A172 (cell line): ENCODE results near the gene ADAM12. TPM values are rescaled to one million over a fixed set of nuclear protein-coding genes. Genes with fewer than 3 reads are reported as not detected.
"Not testable (repeated sequence)": the region's sequence is repeated elsewhere in the genome, so short reads cannot be mapped to it uniquely, and the experiment has no call there.

Source experiments
- DNase-seq: peaks from one replicate; pipeline ENCODE4 v3.0.0-alpha.2; 2015; ENCODE audit warnings: low spot score
- total RNA-seq: library from RNA; depleted of rRNA; stranded (reverse); fragments of >200 nt; shearing (Covaris generic); gene quantifications from 2 replicates; pipeline ENCODE4 v1.2.3, GENCODE V29; 2014

The ADAM12 gene
- total RNA-seq, 1 experiment from 2014 or later = 8.1 TPM

DNA sequence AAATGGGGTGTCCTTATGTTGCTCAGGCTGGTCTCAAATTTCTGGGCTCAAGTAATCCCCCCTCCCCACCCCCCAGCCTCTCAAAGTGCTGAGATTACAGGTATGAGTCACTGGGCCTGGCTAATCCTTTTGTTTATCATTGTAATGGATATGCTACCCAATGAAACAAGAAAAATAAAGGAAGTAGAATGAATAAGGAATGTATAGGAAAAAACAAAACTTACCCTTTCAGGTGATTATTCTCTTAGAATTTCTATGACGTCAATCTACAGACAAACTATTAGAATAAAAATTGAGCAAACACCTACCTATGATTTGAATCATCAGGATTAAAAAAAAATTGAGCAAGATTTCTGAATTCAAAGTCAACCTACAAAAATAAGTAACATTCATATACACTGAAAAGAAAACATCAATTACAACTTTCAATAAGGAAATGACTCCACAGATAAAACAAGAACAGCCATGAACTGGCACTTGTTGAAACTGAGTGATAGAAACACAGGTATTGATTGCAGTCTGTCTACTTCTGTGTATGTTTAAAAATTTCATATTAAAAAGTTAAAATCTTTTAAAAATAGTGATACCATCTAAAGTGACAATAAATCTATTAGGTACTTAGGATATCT, 12.2 kb downstream of the ADAM12 start:
- peak; percentile 23 for DNase-seq

DNA sequence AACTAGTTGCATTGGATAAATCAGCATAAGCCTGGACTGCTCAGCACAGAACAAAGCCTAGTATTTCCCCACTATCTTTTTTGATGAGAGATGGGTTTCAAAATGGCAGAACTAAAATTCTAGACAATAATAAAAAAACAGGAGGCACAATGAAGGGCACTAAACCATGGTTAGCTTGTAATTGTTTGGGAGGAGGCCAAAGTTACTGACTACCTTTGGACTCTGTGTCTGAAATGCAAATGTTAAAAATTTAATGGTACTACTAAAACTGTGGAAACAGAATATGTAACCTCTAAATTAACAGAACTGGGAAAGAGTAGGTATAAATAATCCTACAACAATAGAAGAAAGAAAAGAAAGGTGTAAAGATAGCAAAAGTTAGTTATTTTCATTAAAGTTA, 13.0 kb downstream of the ADAM12 start:
- no peak for DNase-seq

DNA sequence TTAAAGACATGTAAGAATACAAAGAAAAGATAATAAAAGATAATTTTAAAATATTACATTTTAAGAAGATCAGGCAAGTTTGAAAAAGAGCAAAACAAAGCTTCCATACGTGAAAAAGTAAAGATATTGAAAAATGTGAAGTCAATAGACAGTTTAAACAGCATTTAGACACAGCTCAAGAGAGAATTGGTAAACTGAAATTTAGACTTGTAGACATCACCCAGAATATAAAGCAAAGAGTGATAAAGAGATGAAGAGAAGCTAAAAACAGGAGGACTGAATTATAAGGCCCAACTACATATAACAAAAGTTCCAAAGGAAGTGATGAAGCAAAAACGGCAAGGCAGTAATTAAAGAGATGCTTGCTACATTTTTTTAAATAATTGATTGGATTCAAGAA, 13.8 kb downstream of the ADAM12 start:
- DNase-seq = no peak

GRCh38 chr10:126373972-126374371, 14.3 kb downstream of the ADAM12 start:
- peak; percentile 27 for DNase-seq

- DNase-seq = no peak
Observed at GRCh38 chr10:126373147-126373546, 15.1 kb downstream of the ADAM12 start.

GRCh38 chr10:126372396-126372795, 15.9 kb downstream of the ADAM12 start:
- DNase-seq = no peak

GRCh38 chr10:126369125-126369710, 19.1 kb downstream of the ADAM12 start:
- DNase-seq = no peak

DNA sequence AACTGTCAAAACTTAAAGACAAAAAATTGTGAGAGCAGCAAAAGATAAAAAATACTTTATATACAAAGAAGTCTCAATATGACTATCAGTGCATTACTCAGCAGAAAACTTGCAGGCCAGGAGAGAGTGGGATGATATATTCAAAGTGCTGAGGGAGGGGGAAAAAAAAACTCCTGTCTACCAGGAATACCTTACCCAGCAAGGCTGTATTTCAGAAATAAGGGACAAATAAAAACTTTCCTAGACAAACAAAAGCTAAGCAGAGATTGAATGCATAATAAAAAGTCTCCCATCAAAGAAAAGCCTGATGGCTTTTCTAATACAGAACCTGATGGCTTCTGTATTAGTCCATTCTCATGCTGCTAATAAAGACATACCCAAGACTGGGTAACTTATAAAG, 31.1 kb downstream of the ADAM12 start:
- no peak for DNase-seq

- no peak for DNase-seq
Observed at GRCh38 chr10:126353666-126354065, 34.6 kb downstream of the ADAM12 start.

DNA sequence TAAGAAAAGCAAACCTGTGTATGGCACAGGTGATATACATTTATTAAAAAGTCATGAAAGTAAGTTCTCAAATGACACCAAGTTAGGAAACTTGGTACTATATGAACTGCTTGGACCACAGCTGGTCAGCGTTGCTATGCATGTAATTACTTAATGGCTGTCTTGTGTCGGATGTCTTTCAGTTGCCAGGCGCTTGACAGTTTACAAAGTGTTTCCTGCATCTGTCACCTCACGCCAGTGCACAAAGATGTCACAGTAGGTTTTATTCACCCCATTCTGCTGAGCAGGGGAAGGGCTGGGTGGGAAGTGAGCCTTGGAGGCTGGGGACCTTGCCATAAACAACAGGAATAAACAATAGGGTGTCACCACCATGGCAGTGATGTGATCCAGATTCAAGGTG, 35.8 kb downstream of the ADAM12 start:
- DNase-seq = no peak

DNA sequence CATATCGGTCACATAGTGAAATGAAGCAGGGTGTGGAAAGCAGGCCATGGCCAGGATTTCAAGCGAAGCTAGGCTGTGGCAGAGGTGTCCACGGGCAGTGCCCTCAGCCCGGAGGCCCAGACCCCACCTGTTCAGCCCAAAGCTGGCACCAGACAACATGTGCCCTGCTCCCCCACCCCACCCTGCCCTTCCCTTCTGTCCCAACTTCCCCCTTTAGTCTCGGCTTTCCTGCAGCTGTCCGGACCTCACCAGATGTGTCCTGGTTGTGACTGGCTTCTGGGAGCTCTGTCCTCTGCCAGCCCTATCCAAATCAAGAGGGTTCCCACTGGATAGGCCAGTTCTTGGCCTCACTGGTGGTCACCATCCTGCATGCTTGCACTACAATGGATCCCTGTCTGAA, 37.3 kb downstream of the ADAM12 start:
- no peak for DNase-seq

DNA sequence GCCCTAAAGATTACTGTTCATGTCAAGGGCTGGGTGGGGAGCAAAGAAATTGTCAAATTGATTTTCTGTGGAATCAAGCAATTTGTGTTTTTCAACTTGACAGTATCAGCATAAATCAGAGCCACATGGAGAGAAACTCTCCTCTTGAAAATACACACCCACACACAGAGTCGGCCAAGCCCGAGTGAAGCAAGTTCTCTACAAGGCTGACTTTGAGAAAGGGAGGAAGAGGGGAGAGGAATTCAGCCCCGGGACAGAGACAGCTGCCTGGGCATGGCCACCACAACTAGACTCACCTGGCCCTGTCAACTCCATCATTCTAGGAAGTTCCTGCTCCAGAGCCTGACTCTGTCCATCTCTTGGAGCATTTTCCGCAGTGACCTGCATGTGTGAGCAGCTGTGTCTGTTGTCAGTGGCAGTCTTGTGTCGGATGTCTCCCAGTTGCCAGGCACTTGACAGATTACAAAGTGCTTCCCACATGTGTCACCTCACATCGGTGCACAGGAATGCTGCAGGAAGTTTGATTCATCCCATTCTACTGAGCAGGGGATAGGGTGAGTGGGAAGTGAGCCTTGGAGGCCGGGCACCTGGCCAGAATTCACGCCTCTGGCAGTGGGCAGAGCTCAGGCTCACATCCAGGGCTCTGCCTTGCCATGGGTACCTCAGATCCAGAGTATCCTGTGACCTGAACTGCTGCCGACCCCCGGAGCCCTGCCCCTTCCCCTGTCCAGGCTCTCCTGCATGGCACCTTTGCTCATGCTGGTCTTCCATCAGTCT, 37.9 kb downstream of the ADAM12 start:
- peak; percentile 94 for DNase-seq

DNA sequence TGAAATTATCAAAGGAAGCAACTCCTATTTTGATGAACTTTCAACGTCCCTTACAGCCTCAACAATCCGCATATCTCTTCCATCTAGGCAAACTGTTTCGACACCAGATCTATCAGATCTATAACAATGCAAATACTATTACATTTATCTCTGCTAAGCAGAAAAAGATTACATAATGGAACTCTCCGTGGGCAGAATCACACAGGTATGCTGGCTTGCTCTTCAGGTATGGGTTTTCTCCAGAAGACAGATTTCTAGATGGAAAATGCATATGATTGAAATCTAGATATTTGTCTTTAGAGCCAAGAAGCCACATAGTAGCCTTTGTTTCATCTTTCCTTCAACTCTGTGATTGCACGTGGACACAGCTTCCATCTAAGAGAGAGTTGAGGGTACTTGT, 38.6 kb downstream of the ADAM12 start:
- DNase-seq = no peak

GRCh38 chr10:126349101-126349500, 39.2 kb downstream of the ADAM12 start:
- DNase-seq = no peak

DNA sequence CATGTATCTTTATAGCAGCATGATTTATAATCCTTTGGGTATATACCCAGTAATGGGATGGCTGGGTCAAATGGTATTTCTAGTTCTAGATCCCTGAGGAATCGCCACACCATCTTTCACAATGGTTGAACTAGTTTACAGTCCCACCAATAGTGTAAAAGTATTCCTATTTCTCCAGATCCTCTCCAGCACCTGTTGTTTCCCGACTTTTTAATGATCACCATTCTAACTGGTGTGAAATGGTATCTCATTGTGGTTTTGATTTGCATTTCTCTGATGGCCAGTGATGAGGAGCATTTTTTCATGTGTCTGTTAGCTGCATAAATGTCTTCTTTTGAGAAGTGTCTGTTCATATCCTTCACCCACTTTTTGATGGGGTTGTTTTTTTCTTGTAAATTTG, 44.8 kb downstream of the ADAM12 start:
- not testable (repeated sequence) for DNase-seq

- DNase-seq = no peak
Observed at GRCh38 chr10:126342680-126343079, 45.6 kb downstream of the ADAM12 start.

DNA sequence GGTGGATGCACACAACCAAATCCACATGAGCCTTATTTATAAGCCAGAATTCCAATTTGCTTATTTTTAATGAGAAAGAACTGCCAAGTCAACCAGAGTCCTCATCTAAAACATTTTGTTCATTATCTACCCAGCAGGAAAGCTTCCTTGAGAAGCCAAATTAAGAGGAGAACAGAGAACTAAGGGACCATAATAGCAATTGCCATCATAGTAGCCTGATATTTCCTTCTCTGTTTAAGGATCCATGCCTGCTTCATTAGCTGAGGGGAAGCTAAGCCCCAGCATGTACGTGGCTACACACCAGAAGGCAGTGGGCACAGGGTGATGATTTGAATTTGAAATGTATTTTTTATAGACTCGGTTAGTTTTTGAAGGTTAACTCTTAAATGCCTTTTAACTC, 46.8 kb downstream of the ADAM12 start:
- no peak for DNase-seq

DNA sequence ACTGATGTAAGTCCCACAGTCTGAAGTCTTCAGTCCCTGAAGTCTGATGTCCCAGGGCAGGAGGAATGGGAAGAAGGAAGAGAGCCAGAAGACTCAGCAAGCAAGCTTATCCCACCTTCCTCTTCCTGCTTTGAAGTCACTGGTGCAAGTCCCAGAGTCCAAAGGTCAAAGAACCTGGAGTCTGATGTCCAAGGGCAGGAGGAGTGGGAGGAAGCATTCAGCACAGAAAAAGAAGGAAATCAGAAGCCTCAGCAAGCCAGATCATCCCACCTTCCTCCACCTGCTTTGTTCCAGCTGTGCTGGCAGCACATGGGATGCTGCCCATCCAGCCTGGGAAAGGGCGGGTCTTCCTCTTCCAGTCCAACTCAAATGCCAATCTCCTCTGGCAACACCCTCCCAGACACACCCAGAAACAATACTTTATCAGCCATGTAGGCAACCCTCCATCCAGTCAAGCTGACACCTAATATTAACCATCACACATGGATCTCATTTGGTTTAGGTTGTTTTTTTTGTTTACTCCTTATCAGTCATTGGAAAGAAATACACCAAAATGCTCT, 50.9 kb downstream of the ADAM12 start:
- DNase-seq = no peak

DNA sequence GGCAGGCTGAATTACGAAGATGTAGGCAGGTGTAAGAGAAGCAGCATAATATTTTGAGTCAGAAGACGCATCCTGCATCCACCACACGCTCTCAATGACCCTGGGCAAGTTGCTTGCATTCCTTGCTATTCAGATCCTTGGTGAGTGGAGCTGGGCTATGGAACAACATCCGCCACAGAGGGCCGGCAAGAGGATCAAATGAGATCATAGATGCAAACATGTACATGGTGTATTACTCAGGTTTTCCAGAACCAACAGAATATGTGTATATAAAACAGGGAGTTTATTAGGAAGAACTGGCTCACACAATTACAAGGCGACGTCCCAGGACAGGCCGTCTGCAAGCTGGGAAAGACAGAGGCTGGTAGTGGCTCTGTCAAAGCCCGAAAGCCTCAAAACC, 51.5 kb downstream of the ADAM12 start:
- DNase-seq = no peak

GRCh38 chr10:126334272-126334671, 54.0 kb downstream of the ADAM12 start:
- no peak for DNase-seq

DNA sequence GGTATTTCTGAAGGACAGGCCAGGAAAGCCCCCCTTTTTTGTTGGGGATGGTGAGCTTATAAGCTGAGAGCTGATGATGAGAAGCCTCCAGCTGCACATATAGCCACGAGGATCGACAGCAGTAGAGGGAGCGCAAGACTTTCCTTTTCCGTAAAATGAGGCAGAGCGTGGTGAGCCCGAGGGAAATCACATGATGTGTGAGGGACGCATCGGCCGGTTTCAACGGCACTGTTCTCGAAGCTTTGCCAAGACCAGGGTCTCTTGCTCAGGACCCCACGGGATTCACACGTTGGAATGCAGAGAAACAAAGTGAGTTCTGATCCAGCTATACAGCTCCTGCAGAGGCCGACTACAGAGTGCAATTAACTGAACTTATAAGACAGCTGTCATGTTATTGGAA, 55.7 kb downstream of the ADAM12 start:
- no peak for DNase-seq

DNA sequence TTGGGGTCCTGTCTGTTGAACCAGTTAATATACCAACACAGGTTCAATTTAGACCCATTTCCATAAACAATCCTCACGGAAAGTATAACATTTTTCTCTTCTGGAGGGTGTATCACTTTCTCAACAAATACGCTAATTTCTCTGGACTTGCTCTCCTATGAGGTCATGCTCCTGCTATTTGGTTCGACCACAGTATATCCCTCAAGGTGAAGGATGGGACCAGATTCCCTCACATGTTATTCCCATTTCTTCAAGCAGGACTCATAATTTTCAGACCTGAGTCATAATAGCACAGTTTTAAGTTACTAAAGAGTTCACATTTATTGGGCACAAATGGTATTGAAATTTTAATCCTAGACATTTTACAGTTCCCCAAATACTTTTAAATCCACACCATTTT, 57.2 kb downstream of the ADAM12 start:
- DNase-seq = no peak

DNA sequence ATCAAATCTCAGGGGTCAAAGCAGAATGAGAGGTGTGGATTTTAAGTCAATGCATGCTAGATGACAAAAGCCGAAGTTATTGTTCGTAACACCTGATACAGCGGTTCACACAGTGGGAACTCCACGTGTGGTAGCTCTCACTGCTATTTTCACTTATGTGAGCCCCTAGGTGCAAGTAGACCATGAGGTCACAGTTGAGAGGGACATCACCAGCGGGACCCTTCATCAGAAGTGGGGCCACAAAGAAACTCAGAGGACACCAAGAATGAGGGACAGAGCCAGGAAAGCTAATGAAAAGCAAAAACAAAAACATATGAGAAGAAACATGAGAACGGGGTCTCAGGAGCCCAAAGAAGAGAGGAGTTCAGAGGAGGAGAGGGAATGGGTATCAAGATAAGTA, 63.5 kb downstream of the ADAM12 start:
- DNase-seq = no peak
